Measurements from ENCODE around the gene SUPT3H. TPM values are rescaled to one million over a fixed set of nuclear protein-coding genes. Genes with fewer than 3 reads are reported as not detected.

The SUPT3H gene
- total RNA-seq, 4 donors from 2014 or later = 1.1 to 4.7 (median 3.7) TPM

GRCh38 chr6:44788387-44788981, 589.2 kb downstream of the SUPT3H start:
- Histone ChIP-seq H3K27ac (no peak overlapping the region), H3K9me3 (no peaks in the 10 kb centered on the region), H3K4me3 (no peak overlapping the region), H3K27me3 (no peaks in the 10 kb centered on the region), H3K36me3 (no peaks in the 10 kb centered on the region), H3K4me1 (no peaks in the 10 kb centered on the region)
- WGBS = 85% methylated on average over 10 of the region's 10 CpGs
- TF ChIP-seq POLR2A (IDR thresholded peaks at IDR 0.05) (no peak), POLR2AphosphoS5 (IDR thresholded peaks at IDR 0.05) (no peak), EP300 (IDR thresholded peaks at IDR 0.05) (no peak), CTCF (IDR thresholded peaks at IDR 0.05) (no peak)
- no peak for DNase-seq (ENCODE audit: low spot score in 2 of 2)

GRCh38 chr6:44787254-44787834, 590.4 kb downstream of the SUPT3H start:
- H3K27me3 ChIP-seq = no peaks in the 10 kb centered on the region
- no peaks in the 10 kb centered on the region for H3K9me3 ChIP-seq
- no peaks in the 10 kb centered on the region for H3K36me3 ChIP-seq
- no peak overlapping the region for H3K4me3 ChIP-seq
- TF ChIP-seq POLR2AphosphoS5 (IDR thresholded peaks at IDR 0.05) = no peak
- no peak for TF ChIP-seq POLR2A (IDR thresholded peaks at IDR 0.05)
- TF ChIP-seq CTCF (IDR thresholded peaks at IDR 0.05) = no peak
- TF ChIP-seq EP300 (IDR thresholded peaks at IDR 0.05) = no peak
- H3K27ac ChIP-seq = no peak overlapping the region
- 92% methylated on average over 8 of the region's 8 CpGs for WGBS
- no peak for DNase-seq (ENCODE audit: low spot score in 2 of 2)
- H3K4me1 ChIP-seq = no peaks in the 10 kb centered on the region

- Histone ChIP-seq H3K27me3 (no peaks in the 10 kb centered on the region), H3K4me1 (no peaks in the 10 kb centered on the region), H3K9me3 (no peaks in the 10 kb centered on the region), H3K27ac (no peak overlapping the region), H3K4me3 (no peak overlapping the region), H3K36me3 (no peaks in the 10 kb centered on the region)
- TF ChIP-seq POLR2A (IDR thresholded peaks at IDR 0.05) (no peak), CTCF (IDR thresholded peaks at IDR 0.05) (no peak), POLR2AphosphoS5 (IDR thresholded peaks at IDR 0.05) (no peak), EP300 (IDR thresholded peaks at IDR 0.05) (no peak)
- no peak for DNase-seq (ENCODE audit: low spot score in 2 of 2)
- 39% methylated on average over 1 of the region's 1 CpG for WGBS
These were observed 592.6 kb downstream of the SUPT3H start for GRCh38 chr6:44785130-44785529.

GRCh38 chr6:44784195-44784594, 593.5 kb downstream of the SUPT3H start:
- no peaks in the 10 kb centered on the region for H3K36me3 ChIP-seq
- no peak overlapping the region for H3K27ac ChIP-seq
- no peak for TF ChIP-seq POLR2AphosphoS5 (IDR thresholded peaks at IDR 0.05)
- no peak for TF ChIP-seq EP300 (IDR thresholded peaks at IDR 0.05)
- no peak for TF ChIP-seq CTCF (IDR thresholded peaks at IDR 0.05)
- no peak for TF ChIP-seq POLR2A (IDR thresholded peaks at IDR 0.05)
- H3K27me3 ChIP-seq = no peaks in the 10 kb centered on the region
- no peak for DNase-seq (ENCODE audit: low spot score in 2 of 2)
- H3K4me1 ChIP-seq = no peaks in the 10 kb centered on the region
- WGBS = 88% methylated on average over 1 of the region's 1 CpG
- H3K9me3 ChIP-seq = no peaks in the 10 kb centered on the region
- H3K4me3 ChIP-seq = no peak overlapping the region

- no peaks in the 10 kb centered on the region for H3K9me3 ChIP-seq
- no peaks in the 10 kb centered on the region for H3K36me3 ChIP-seq
- no peak for TF ChIP-seq EP300 (IDR thresholded peaks at IDR 0.05)
- WGBS = 90% methylated on average over 3 of the region's 3 CpGs
- H3K4me3 ChIP-seq = no peak overlapping the region
- no peak overlapping the region for H3K27ac ChIP-seq
- no peaks in the 10 kb centered on the region for H3K4me1 ChIP-seq
- no peaks in the 10 kb centered on the region for H3K27me3 ChIP-seq
- no peak for DNase-seq (ENCODE audit: low spot score in 2 of 2)
These were observed 594.8 kb downstream of the SUPT3H start for GRCh38 chr6:44782892-44783291.
